A549 (cell line): ENCODE data around the gene PHF21B. TPM values are rescaled to one million over a fixed set of nuclear protein-coding genes. Genes with fewer than 3 reads are reported as not detected.
"Not testable (repeated sequence)": the region's sequence is repeated elsewhere in the genome, so short reads cannot be mapped to it uniquely, and the experiment has no call there.

ENCODE experiments used
- ATAC-seq, 2 experiments: fragments of 200-7000 bp in 1 of 2; fragments of >200 bp in 1 of 2; cut with Nextera tagmentation in 1 of 2; cut with Tn5 transposase in 1 of 2; 3 replicates each; pipeline versions ENCODE4 v1.8.0 to v1.9.1; 2018 to 2020; ENCODE audit warnings: mild to moderate bottlenecking in 1 of 2, moderate library complexity in 1 of 2
- CTCF ChIA-PET: fragments of 300-600 bp; sonication (Branson Sonifier 250); formaldehyde crosslinking; extraction: SDS; loops from one replicate; lab custom pipeline; 2021; ENCODE audit warnings: antibody characterized with exemption, inconsistent platforms; lab: Yijun Ruan, JAX
- POLR2A ChIA-PET: fragments of 350-600 bp; formaldehyde crosslinking; extraction: SDS; loops from one replicate; lab custom pipeline; 2021; ENCODE audit warnings: antibody characterized with exemption, inconsistent platforms; lab: Yijun Ruan, JAX
- DNase-seq, 2 experiments: peaks; one replicate each; pipeline versions ENCODE4 v3.0.0 to v3.0.0-alpha.2; 2011 to 2016; ENCODE audit warnings: low read depth in 1 of 2, low spot score in 1 of 2
- FAIRE-seq: peaks from 2 replicates; lab custom pipeline; 2011; peaks lifted over from hg19 to GRCh38; lab: Jason Lieb, UNC
- H3K27ac ChIP-seq, 2 experiments: fragments of >200 bp; sonication (Bioruptor Twin); formaldehyde crosslinking; 3 replicates each; pipeline ENCODE4 v1.5.1; 2016 to 2017
- H3K4me1 ChIP-seq: fragments of >200 bp; sonication (Bioruptor Twin); formaldehyde crosslinking; 3 replicates; pipeline ENCODE4 v1.6.1; 2016
- H3K4me2 ChIP-seq: fragments of >200 bp; sonication (Bioruptor Twin); formaldehyde crosslinking; 3 replicates; pipeline ENCODE4 v1.6.1; 2016
- H3K4me3 ChIP-seq: fragments of >200 bp; sonication (Bioruptor Twin); formaldehyde crosslinking; 3 replicates; pipeline ENCODE4 v1.5.1; 2016
- H3K9me3 ChIP-seq: fragments of >200 bp; sonication (Bioruptor Twin); formaldehyde crosslinking; 3 replicates; pipeline ENCODE4 v1.6.1; 2016
- BCL3 ChIP-seq: fragments of >200 bp; sonication (Bioruptor Twin); formaldehyde crosslinking; IDR thresholded peaks from 3 replicates; pipeline ENCODE4 v1.6.1; 2016
- CEBPB ChIP-seq, 2 experiments: fragments of >200 bp in 1 of 2; sonication (Bioruptor Twin) in 1 of 2; formaldehyde crosslinking in 1 of 2; IDR thresholded peaks; 2 replicates each; pipeline ENCODE4 v1.6.1; 2012 to 2016
- CHD4 ChIP-seq: fragments of 200-600 bp; sonication (generic); IDR thresholded peaks from 2 replicates; pipeline ENCODE4 v1.6.1; 2016; ENCODE audit warnings: antibody characterized with exemption, mild to moderate bottlenecking, borderline replicate concordance
- ESRRA ChIP-seq: fragments of 150-350 bp; IDR thresholded peaks from 2 replicates; pipeline ENCODE4 v1.6.1; 2014; ENCODE audit warnings: mild to moderate bottlenecking, low read length, borderline replicate concordance
- FOSL2 ChIP-seq, 2 experiments: fragments of 450-650 bp in 1 of 2; fragments of >200 bp in 1 of 2; sonication (Bioruptor Twin) in 1 of 2; formaldehyde crosslinking; IDR thresholded peaks; 2 replicates each; pipeline versions ENCODE4 v1.5.0 to v1.6.1; 2016 to 2020; ENCODE audit warnings: mild to moderate bottlenecking in 1 of 2, moderate library complexity in 1 of 2
- HDAC2 ChIP-seq: fragments of 200-600 bp; sonication (generic); IDR thresholded peaks from 2 replicates; pipeline ENCODE4 v1.6.1; 2016
- HES2 ChIP-seq: fragments of >200 bp; sonication (Bioruptor Twin); formaldehyde crosslinking; IDR thresholded peaks from 2 replicates; pipeline ENCODE4 v1.6.1; 2016
- HEYL ChIP-seq: fragments of 250-450 bp; sonication (Bioruptor Pico); IDR thresholded peaks from 2 replicates; pipeline ENCODE4 v1.8.0; 2021; ENCODE audit warnings: mild to moderate bottlenecking, moderate library complexity
- HMGXB4 ChIP-seq: fragments of 250-450 bp; sonication (Bioruptor Pico); IDR thresholded peaks from 2 replicates; pipeline ENCODE4 v1.5.0; 2021; ENCODE audit warnings: mild to moderate bottlenecking, moderate library complexity, borderline replicate concordance
- JUNB ChIP-seq: fragments of >200 bp; sonication (Bioruptor Twin); formaldehyde crosslinking; IDR thresholded peaks from 2 replicates; pipeline ENCODE4 v1.6.1; 2016
- KDM1A ChIP-seq: fragments of 200-600 bp; sonication (generic); IDR thresholded peaks from 2 replicates; pipeline ENCODE4 v1.6.1; 2016; ENCODE audit warnings: low read depth, mild to moderate bottlenecking
- NPAS2 ChIP-seq: fragments of 250-450 bp; sonication (Bioruptor Pico); IDR thresholded peaks from 2 replicates; pipeline ENCODE4 v1.8.0; 2022; ENCODE audit warnings: mild to moderate bottlenecking, moderate library complexity, borderline replicate concordance
- NR3C1 ChIP-seq: fragments of >200 bp; sonication (Bioruptor Twin); formaldehyde crosslinking; IDR thresholded peaks from 3 replicates; pipeline ENCODE4 v1.6.1; 2017
- PBX3 ChIP-seq: IDR thresholded peaks from 2 replicates; pipeline ENCODE4 v1.6.1; 2012
- POLR2A ChIP-seq: IDR thresholded peaks from 2 replicates; pipeline ENCODE4 v1.6.1; 2012; ENCODE audit warnings: mild to moderate bottlenecking, low read length
- POLR2AphosphoS2 ChIP-seq: conservative IDR thresholded peaks from 2 replicates; pipeline ENCODE4 v1.6.1; 2012; ENCODE audit warnings: low read length, improper control_type of control experiment, inconsistent platforms
- RAD21 ChIP-seq, 2 experiments: fragments of >200 bp in 1 of 2; sonication (Bioruptor Twin) in 1 of 2; formaldehyde crosslinking in 1 of 2; IDR thresholded peaks in 1 of 2; conservative IDR thresholded peaks in 1 of 2; 2 replicates in 1 of 2; 3 replicates in 1 of 2; pipeline ENCODE4 v1.6.1; 2012 to 2018; ENCODE audit warnings: inconsistent platforms in 1 of 2
- RARB ChIP-seq: fragments of 250-450 bp; sonication (Bioruptor Pico); IDR thresholded peaks from 2 replicates; pipeline ENCODE4 v1.8.0; 2021; ENCODE audit warnings: mild to moderate bottlenecking, moderate library complexity
- RFX5 ChIP-seq: fragments of 450-650 bp; IDR thresholded peaks from 2 replicates; pipeline ENCODE4 v1.7.1; 2014; ENCODE audit warnings: antibody characterized with exemption, mild to moderate bottlenecking, moderate library complexity
- SREBF2 ChIP-seq: fragments of 450-650 bp; IDR thresholded peaks from 2 replicates; pipeline ENCODE4 v1.6.1; 2014; ENCODE audit warnings: mild to moderate bottlenecking, moderate library complexity
- TP53 ChIP-seq: fragments of 250-450 bp; sonication (Bioruptor Pico); IDR thresholded peaks from 2 replicates; pipeline ENCODE4 v1.5.0; 2021; ENCODE audit warnings: mild to moderate bottlenecking, moderate library complexity
- ZC3H11A ChIP-seq: fragments of 450-650 bp; IDR thresholded peaks from 2 replicates; pipeline ENCODE4 v1.6.1; 2014; ENCODE audit warnings: antibody characterized with exemption, mild to moderate bottlenecking
- ZNF302 ChIP-seq: fragments of 250-450 bp; sonication (Bioruptor Pico); IDR thresholded peaks from 2 replicates; pipeline ENCODE4 v1.9.0; 2021; ENCODE audit warnings: inconsistent platforms, mild to moderate bottlenecking, moderate library complexity
- WGBS: methylation state at CpG from one replicate; pipeline ENCODE4 v1.1.6; 2017; ENCODE audit errors: missing lambda C conversion rate; 5-methylcytosine and 5-hydroxymethylcytosine counted together
- polyA plus RNA-seq, 4 experiments: library from polyadenylated mRNA; depleted of rRNA in 3 of 4; stranded (reverse); fragments of >200 nt; fragmentation: RNase III in 1 of 4; extraction: RNeasy Plus Mini Kit Qiagen cat#74134 plus additional on column Dnase treatment in 1 of 4; gene quantifications; 2 replicates in 3 of 4; 3 replicates in 1 of 4; pipeline ENCODE4 v1.2.3, GENCODE V29; 2011 to 2017
- TF ChIP-seq, protein P1 (sequence below): fragments of 250-450 bp; sonication (Bioruptor Pico); IDR thresholded peaks from 2 replicates; pipeline ENCODE4 v1.5.0; 2020; ENCODE audit warnings: low read depth, mild to moderate bottlenecking, moderate library complexity
- TF ChIP-seq, protein P2 (sequence below): fragments of 200-600 bp; sonication (generic); IDR thresholded peaks from 2 replicates; pipeline ENCODE4 v1.6.1; 2016; ENCODE audit warnings: antibody characterized with exemption, mild to moderate bottlenecking, moderate library complexity

The PHF21B gene
- polyA plus RNA-seq, 2 of the 4 experiments (the other 2 are of a cell fraction): 0.50 to 0.70 TPM

GRCh38 chr22:44903164-44903563 lies 106.6 kb downstream of the PHF21B start:
- H3K9me3 ChIP-seq: peaks cover 18% of the 10 kb centered on the region
- ATAC-seq, DNase-seq, CTCF ChIA-PET, H3K4me2 ChIP-seq, H3K4me3 ChIP-seq, H3K4me1 ChIP-seq, FAIRE-seq, H3K27ac ChIP-seq, POLR2A ChIA-PET: not testable (repeated sequence)
- WGBS: no CpG with 5 or more reads among the region's 2 CpGs

DNA sequence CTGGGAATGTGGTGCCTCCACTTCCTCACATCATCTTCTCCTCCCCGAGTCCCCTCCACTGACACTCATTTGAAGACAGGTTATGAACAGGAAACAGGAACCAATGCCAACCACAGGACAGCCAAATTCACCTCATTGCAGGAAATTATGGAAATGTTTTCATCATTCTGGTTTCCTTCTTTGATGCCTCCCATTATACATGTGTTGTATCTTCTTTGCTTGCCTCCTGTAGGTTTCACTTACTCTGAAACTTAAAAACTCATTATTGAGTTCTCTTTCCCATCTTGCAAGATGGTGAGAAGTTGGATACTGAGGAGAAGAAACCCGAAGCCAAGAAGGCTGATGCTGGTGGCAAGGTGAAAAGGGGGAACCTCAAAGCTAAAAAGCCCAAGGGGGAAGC lies 108.5 kb downstream of the PHF21B start:
- Histone ChIP-seq H3K4me1 (no peaks in the 10 kb centered on the region), H3K4me2 (no peak overlapping the region), H3K4me3 (no peak overlapping the region), H3K27ac (no peak overlapping the region)
- peak in 1 of 2 experiments; percentile 31 for DNase-seq
- CTCF ChIA-PET: no interaction called here
- WGBS: 31% methylated on average over 2 of the region's 2 CpGs
- FAIRE-seq: no peak
- POLR2A ChIA-PET: no interaction called here
- no peak for ATAC-seq
- TF ChIP-seq RAD21 (conservative IDR thresholded peaks at IDR 0.05 in 1 of 2, IDR thresholded peaks at IDR 0.05 in 1 of 2): no peak
- no peak for TF ChIP-seq ESRRA
- no peak for TF ChIP-seq TP53 (CRISPR knock-in tag)
- TF ChIP-seq ZC3H11A: no peak
- TF ChIP-seq CHD4: no peak
- TF ChIP-seq, protein P1, sequence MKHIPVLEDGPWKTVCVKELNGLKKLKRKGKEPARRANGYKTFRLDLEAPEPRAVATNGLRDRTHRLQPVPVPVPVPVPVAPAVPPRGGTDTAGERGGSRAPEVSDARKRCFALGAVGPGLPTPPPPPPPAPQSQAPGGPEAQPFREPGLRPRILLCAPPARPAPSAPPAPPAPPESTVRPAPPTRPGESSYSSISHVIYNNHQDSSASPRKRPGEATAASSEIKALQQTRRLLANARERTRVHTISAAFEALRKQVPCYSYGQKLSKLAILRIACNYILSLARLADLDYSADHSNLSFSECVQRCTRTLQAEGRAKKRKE (CRISPR knock-in tag): no peak
- no peak for TF ChIP-seq CEBPB (IDR thresholded peaks at IDR 0.05)
- TF ChIP-seq FOSL2 (IDR thresholded peaks at IDR 0.05): no peak
- no peak for TF ChIP-seq FOSL2 (CRISPR knock-in tag; IDR thresholded peaks at IDR 0.05)
- TF ChIP-seq RARB (CRISPR knock-in tag): no peak
- no peak for TF ChIP-seq ZNF302 (CRISPR knock-in tag)
- no peak for TF ChIP-seq NPAS2 (CRISPR knock-in tag)
- no peak for TF ChIP-seq HES2
- no peak for TF ChIP-seq POLR2AphosphoS2
- TF ChIP-seq HDAC2: no peak
- TF ChIP-seq NR3C1: no peak
- TF ChIP-seq, all 56 proteins: peak for 0
- H3K9me3 ChIP-seq: peaks cover 18% of the 10 kb centered on the region

DNA sequence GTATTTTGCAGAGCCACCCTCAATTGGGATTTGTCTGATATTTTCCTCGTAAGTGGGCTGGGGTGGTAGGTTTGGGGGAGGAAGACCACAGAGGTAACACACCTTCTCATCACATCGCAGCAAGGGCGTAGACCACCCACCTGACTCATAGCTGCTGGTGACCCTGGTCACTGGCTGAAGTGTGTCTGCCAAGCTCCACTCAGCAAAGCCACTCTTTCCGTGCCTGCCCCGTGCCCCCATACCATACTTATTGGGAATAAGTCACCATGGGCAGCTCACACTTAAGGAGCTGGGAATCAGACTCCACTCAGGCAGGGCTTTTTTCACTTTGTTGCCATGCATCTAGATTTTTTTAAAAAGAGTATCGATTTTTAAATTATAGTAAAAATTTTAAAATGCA lies 111.6 kb downstream of the PHF21B start:
- H3K27ac ChIP-seq: no peak overlapping the region
- TF ChIP-seq TP53 (CRISPR knock-in tag): no peak
- TF ChIP-seq POLR2A: no peak
- TF ChIP-seq, protein P2, sequence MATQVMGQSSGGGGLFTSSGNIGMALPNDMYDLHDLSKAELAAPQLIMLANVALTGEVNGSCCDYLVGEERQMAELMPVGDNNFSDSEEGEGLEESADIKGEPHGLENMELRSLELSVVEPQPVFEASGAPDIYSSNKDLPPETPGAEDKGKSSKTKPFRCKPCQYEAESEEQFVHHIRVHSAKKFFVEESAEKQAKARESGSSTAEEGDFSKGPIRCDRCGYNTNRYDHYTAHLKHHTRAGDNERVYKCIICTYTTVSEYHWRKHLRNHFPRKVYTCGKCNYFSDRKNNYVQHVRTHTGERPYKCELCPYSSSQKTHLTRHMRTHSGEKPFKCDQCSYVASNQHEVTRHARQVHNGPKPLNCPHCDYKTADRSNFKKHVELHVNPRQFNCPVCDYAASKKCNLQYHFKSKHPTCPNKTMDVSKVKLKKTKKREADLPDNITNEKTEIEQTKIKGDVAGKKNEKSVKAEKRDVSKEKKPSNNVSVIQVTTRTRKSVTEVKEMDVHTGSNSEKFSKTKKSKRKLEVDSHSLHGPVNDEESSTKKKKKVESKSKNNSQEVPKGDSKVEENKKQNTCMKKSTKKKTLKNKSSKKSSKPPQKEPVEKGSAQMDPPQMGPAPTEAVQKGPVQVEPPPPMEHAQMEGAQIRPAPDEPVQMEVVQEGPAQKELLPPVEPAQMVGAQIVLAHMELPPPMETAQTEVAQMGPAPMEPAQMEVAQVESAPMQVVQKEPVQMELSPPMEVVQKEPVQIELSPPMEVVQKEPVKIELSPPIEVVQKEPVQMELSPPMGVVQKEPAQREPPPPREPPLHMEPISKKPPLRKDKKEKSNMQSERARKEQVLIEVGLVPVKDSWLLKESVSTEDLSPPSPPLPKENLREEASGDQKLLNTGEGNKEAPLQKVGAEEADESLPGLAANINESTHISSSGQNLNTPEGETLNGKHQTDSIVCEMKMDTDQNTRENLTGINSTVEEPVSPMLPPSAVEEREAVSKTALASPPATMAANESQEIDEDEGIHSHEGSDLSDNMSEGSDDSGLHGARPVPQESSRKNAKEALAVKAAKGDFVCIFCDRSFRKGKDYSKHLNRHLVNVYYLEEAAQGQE: no peak
- TF ChIP-seq KDM1A: no peak
- TF ChIP-seq FOSL2 (IDR thresholded peaks at IDR 0.05): no peak
- no peak for TF ChIP-seq FOSL2 (CRISPR knock-in tag; IDR thresholded peaks at IDR 0.05)
- TF ChIP-seq PBX3: no peak
- TF ChIP-seq CHD4: no peak
- TF ChIP-seq HES2: no peak
- TF ChIP-seq RFX5: no peak
- no peak for TF ChIP-seq HEYL (CRISPR knock-in tag)
- TF ChIP-seq JUNB: no peak
- no peak for TF ChIP-seq SREBF2
- no peak for TF ChIP-seq BCL3
- no peak for TF ChIP-seq HMGXB4 (CRISPR knock-in tag)
- H3K4me1 ChIP-seq: no peaks in the 10 kb centered on the region
- 75% methylated on average over 6 of the region's 6 CpGs for WGBS
- H3K4me2 ChIP-seq: no peak overlapping the region
- no peak for FAIRE-seq
- H3K9me3 ChIP-seq: peaks cover 18% of the 10 kb centered on the region
- ChIA-PET CTCF (no interaction called here), POLR2A (no interaction called here)
- no peak for DNase-seq
- H3K4me3 ChIP-seq: no peak overlapping the region
- ATAC-seq: no peak
